ENCODE measurements around the gene ELMOD3.
"Not testable (repeated sequence)": the region's sequence is repeated elsewhere in the genome, so short reads cannot be mapped to it uniquely, and the experiment has no call there.

The ELMOD3 gene

DNA sequence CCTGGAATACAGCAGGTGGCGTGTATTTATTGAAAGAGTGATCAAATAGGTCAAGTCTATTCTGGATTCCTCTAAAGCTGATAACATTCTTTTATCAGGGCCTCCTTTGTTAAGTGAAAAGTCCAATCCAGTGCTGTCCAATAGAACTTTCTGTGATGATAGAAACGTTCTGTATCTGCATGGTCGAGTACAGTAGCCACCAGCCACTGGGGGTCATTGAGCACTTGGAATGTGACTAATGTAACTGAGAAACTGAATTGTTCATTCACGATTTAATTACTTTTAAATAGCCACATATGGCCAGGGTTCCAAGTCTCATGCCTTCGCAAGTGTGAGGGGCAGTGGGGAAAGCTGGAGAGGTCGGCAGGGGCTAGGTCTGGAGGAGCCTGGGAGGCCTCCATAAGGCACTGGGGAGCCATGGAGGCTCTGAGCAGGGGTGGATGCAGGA lies 84.5 kb downstream of the ELMOD3 start:
- peak overlapping the region; percentile 97 for H3K27ac Mint-ChIP-seq
- H3K4me3 Mint-ChIP-seq = peak overlapping the region; percentile 73
- H3K27me3 Mint-ChIP-seq = no peaks in the 10 kb centered on the region
- DNase-seq = no peak
- no peaks in the 10 kb centered on the region for H3K9me3 Mint-ChIP-seq
- peaks cover 34% of the 10 kb centered on the region for H3K4me1 Mint-ChIP-seq (ENCODE audit: low read depth)
- no peaks in the 10 kb centered on the region for H3K36me3 Mint-ChIP-seq (ENCODE audit: low read depth)

GRCh38 chr2:85439569-85439968 lies 85.0 kb downstream of the ELMOD3 start:
- not testable (repeated sequence) for DNase-seq; H3K9me3 Mint-ChIP-seq; H3K27me3 Mint-ChIP-seq; H3K36me3 Mint-ChIP-seq (ENCODE audit: low read depth)
- peaks cover 34% of the 10 kb centered on the region for H3K4me1 Mint-ChIP-seq (ENCODE audit: low read depth)
- peak overlapping the region; percentile 97 for H3K27ac Mint-ChIP-seq
- peak overlapping the region; percentile 73 for H3K4me3 Mint-ChIP-seq

GRCh38 chr2:85439986-85440385 lies 85.4 kb downstream of the ELMOD3 start:
- Mint-ChIP-seq H3K27ac (peak overlapping the region; percentile 97), H3K9me3 (no peaks in the 10 kb centered on the region), H3K27me3 (no peaks in the 10 kb centered on the region), H3K36me3 (ENCODE audit: low read depth) (no peaks in the 10 kb centered on the region), H3K4me3 (peak overlapping the region; percentile 73), H3K4me1 (ENCODE audit: low read depth) (peaks cover 34% of the 10 kb centered on the region)
- DNase-seq = peak; percentile 47

- no peaks in the 10 kb centered on the region for H3K27me3 Mint-ChIP-seq
These were observed 86.2 kb downstream of the ELMOD3 start for GRCh38 chr2:85440729-85441128.

More at GRCh38 chr2:85440729-85441128, 86.2 kb downstream of the ELMOD3 start:
- Mint-ChIP-seq H3K4me1 (ENCODE audit: low read depth) (peaks cover 34% of the 10 kb centered on the region), H3K36me3 (ENCODE audit: low read depth) (no peaks in the 10 kb centered on the region), H3K9me3 (no peaks in the 10 kb centered on the region), H3K4me3 (no peak overlapping the region), H3K27ac (no peak overlapping the region)
- no peak for DNase-seq

All from activated T-cell treated with anti-CD3 and anti-CD28 coated beads, Interleukin-2, amount 50 U/mL, for 24 hours (primary cell).